Stimulated activated naive CD4-positive, alpha-beta T cell (primary cell): Measurements from ENCODE around the gene PTBP1.
"Not testable (repeated sequence)": the region's sequence is repeated elsewhere in the genome, so short reads cannot be mapped to it uniquely, and the experiment has no call there.

Experiments used
- DNase-seq, 6 experiments: peaks; one replicate each; lab custom pipeline; 2025; lab: John Stamatoyannopoulos, UW

PTBP1 gene

GRCh38 chr19:853614-854220 is 56.5 kb downstream of the PTBP1 start:
- not testable (repeated sequence) for DNase-seq

- DNase-seq = no peak
Measured at GRCh38 chr19:854549-854948, 57.3 kb downstream of the PTBP1 start.

GRCh38 chr19:855142-855541 is 57.9 kb downstream of the PTBP1 start:
- DNase-seq = no peak

GRCh38 chr19:855566-856120 is 58.4 kb downstream of the PTBP1 start:
- no peak for DNase-seq

GRCh38 chr19:858284-858683 is 61.0 kb downstream of the PTBP1 start:
- DNase-seq = no peak

GRCh38 chr19:858868-859843 is 61.9 kb downstream of the PTBP1 start, which contains the start of gene CFD:
CFD (plus strand) TSS chr19:859664; CDS start chr19:859690, 26 bp downstream.
- no peak for DNase-seq

GRCh38 chr19:861141-861755 is 64.0 kb downstream of the PTBP1 start:
- DNase-seq = no peak
